Neuronal stem cell (in vitro differentiated cells): ENCODE data around the gene SHISA9. TPM values are rescaled to one million over a fixed set of nuclear protein-coding genes. Genes with fewer than 3 reads are reported as not detected.
"Not testable (repeated sequence)": the region's sequence is repeated elsewhere in the genome, so short reads cannot be mapped to it uniquely, and the experiment has no call there.

Experiments used
- DNase-seq: peaks from one replicate; pipeline ENCODE4 v3.0.0-alpha.2; 2013; ENCODE audit warnings: low spot score
- H2AFZ ChIP-seq: one replicate; pipeline ENCODE4 v1.6.1; 2013; ENCODE audit warnings: mild to moderate bottlenecking, low read length, inconsistent platforms
- H2AK5ac ChIP-seq: 2 replicates; pipeline ENCODE4 v1.6.1; 2013; ENCODE audit warnings: low read depth, mild to moderate bottlenecking, inconsistent platforms, low read length, moderate library complexity, mixed read lengths
- H2BK120ac ChIP-seq: 2 replicates; pipeline ENCODE4 v1.6.1; 2013; ENCODE audit warnings: low read depth, mild to moderate bottlenecking, inconsistent platforms, low read length, moderate library complexity, mixed read lengths
- H2BK12ac ChIP-seq: one replicate; pipeline ENCODE4 v1.6.1; 2013; ENCODE audit warnings: low read length, inconsistent platforms
- H2BK15ac ChIP-seq: 2 replicates; pipeline ENCODE4 v1.6.1; 2013; ENCODE audit warnings: mild to moderate bottlenecking, low read length, inconsistent platforms, mixed read lengths
- H2BK5ac ChIP-seq: one replicate; pipeline ENCODE4 v1.6.1; 2013; ENCODE audit warnings: inconsistent platforms, mild to moderate bottlenecking, low read length, moderate library complexity
- H3K14ac ChIP-seq: one replicate; pipeline ENCODE4 v1.6.1; 2013; ENCODE audit warnings: low read length, inconsistent platforms
- H3K18ac ChIP-seq: 2 replicates; pipeline ENCODE4 v1.6.1; 2013; ENCODE audit warnings: low read length, inconsistent platforms
- H3K23ac ChIP-seq: 2 replicates; pipeline ENCODE4 v1.6.1; 2013; ENCODE audit warnings: low read depth, mild to moderate bottlenecking, mixed read lengths, low read length, inconsistent platforms; ENCODE audit not compliant: poor library complexity
- H3K27ac ChIP-seq: replicated peaks from 3 replicates; pipeline ENCODE4 v1.5.1; 2013; ENCODE audit warnings: low read length, inconsistent platforms
- H3K27me3 ChIP-seq, 3 experiments: 2 replicates each; pipeline ENCODE4 v1.6.1; 2013; ENCODE audit warnings: low read length in 3 of 3, mild to moderate bottlenecking in 2 of 3, inconsistent platforms in 1 of 3, low read depth in 1 of 3, mixed read lengths in 1 of 3, moderate library complexity in 1 of 3; ENCODE audit not compliant: control insufficient read depth in 3 of 3, insufficient read depth in 3 of 3
- H3K36me3 ChIP-seq, 2 donors: replicated peaks in 1 of 2; 2 replicates each; pipeline ENCODE4 v1.6.1; 2013; ENCODE audit warnings: low read length in 2 of 2; ENCODE audit not compliant: control insufficient read depth in 2 of 2, insufficient read depth in 2 of 2
- H3K4ac ChIP-seq: 2 replicates; pipeline ENCODE4 v1.6.1; 2013; ENCODE audit warnings: inconsistent platforms, mild to moderate bottlenecking, low read length, moderate library complexity
- H3K4me1 ChIP-seq, 2 donors: 1 replicate in 1 of 2; 2 replicates in 1 of 2; pipeline ENCODE4 v1.6.1; 2013; ENCODE audit warnings: low read length in 2 of 2, low read depth in 1 of 2; ENCODE audit not compliant: control insufficient read depth in 2 of 2, insufficient read depth in 1 of 2
- H3K4me2 ChIP-seq: one replicate; pipeline ENCODE4 v1.6.1; 2013; ENCODE audit warnings: mild to moderate bottlenecking, low read length, inconsistent platforms; ENCODE audit not compliant: insufficient read depth, poor library complexity, severe bottlenecking
- H3K4me3 ChIP-seq, 2 donors: 2 replicates each; pipeline ENCODE4 v1.5.1; 2013; ENCODE audit warnings: low read length in 2 of 2, mild to moderate bottlenecking in 2 of 2, inconsistent platforms in 1 of 2, moderate library complexity in 1 of 2
- H3K79me1 ChIP-seq: one replicate; pipeline ENCODE4 v1.6.1; 2013; ENCODE audit warnings: low read depth, mild to moderate bottlenecking, inconsistent platforms, low read length, moderate library complexity
- H3K9ac ChIP-seq: one replicate; pipeline ENCODE4 v1.6.1; 2013; ENCODE audit warnings: mild to moderate bottlenecking, low read depth, low read length, inconsistent platforms; ENCODE audit not compliant: poor library complexity
- H3K9me3 ChIP-seq, 2 donors: replicated peaks in 1 of 2; 2 replicates each; pipeline versions ENCODE3 to v1.6.1; 2013; ENCODE audit warnings: low read length in 2 of 2, mild to moderate bottlenecking in 2 of 2, inconsistent platforms in 1 of 2, low read depth in 1 of 2, mixed read lengths in 1 of 2, moderate library complexity in 1 of 2; ENCODE audit not compliant: control insufficient read depth in 2 of 2, insufficient read depth in 1 of 2
- H4K8ac ChIP-seq: one replicate; pipeline ENCODE4 v1.6.1; 2013; ENCODE audit warnings: low read depth, mild to moderate bottlenecking, inconsistent platforms, low read length, moderate library complexity
- H4K91ac ChIP-seq: one replicate; pipeline ENCODE4 v1.6.1; 2013; ENCODE audit warnings: low read length, low read depth, mild to moderate bottlenecking, inconsistent platforms; ENCODE audit not compliant: poor library complexity
- WGBS, 2 donors: extraction: QIAGEN DNeasy Blood & Tissue Kit; methylation state at CpG; one replicate each; pipeline ENCODE4 v1.1.7; 2013; ENCODE audit warnings: missing lambda C conversion rate in 2 of 2, mixed read lengths in 1 of 2; ENCODE audit not compliant: insufficient read length in 2 of 2, insufficient replicate concordance in 1 of 2; ENCODE audit errors: extremely low coverage in 2 of 2; 5-methylcytosine and 5-hydroxymethylcytosine counted together
- polyA plus RNA-seq, 2 experiments: library from polyadenylated mRNA; stranded (reverse); fragments of 200-250 nt; gene quantifications; one replicate each; pipeline ENCODE4 v1.2.3, GENCODE V29; 2013

SHISA9 gene
- polyA plus RNA-seq (2013, experiment 1 of 2): 5.9 TPM
- 5.8 TPM for polyA plus RNA-seq (2013, experiment 2 of 2)

DNA sequence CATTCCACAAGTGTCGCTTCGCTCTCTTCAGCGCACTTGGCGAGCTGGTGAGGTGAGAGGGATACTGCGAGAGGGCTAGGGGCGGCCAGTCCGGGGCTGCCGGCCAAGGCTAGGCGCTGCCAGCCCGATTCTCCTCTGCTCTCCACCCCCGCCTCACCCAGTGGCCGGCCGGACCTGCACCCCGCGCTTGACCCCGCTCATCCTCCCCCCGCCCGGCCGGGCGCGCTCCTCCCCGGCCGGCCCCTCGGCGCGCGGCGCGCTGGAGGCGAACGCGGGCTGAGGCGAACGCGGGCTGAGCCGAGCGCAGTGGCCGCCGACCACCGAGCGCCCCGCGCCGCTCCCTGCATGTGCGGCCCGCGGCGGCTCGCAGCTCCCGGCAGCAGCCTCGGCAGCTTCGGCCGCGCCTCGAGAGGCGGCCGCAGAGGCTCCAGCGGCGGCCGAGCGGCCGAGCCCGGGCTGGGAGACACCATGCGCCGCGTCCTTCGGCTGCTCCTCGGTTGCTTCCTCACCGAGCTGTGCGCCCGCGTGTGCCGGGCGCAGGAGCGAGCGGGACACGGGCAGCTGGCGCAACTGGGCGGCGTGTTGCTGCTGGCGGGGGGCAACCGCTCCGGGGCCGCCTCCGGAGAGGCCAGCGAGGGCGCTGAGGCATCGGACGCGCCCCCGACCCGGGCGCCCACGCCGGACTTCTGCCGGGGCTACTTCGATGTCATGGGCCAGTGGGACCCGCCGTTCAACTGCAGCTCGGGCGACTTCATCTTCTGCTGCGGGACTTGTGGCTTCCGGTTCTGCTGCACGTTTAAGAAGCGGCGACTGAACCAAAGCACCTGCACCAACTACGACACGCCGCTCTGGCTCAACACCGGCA is at the start of gene SHISA9:
SHISA9 (plus strand) TSS at position 2 of the 865 bp plus-strand sequence.
- Histone ChIP-seq H3K18ac (peak within 1 kb of the TSS; percentile 96), H3K9me3 (no peaks in the 10 kb centered on the region), H4K91ac (no peak within 1 kb of the TSS), H2AK5ac (peak within 1 kb of the TSS; percentile 89), H3K27ac (no peak within 1 kb of the TSS), H3K4me3 (peak within 1 kb of the TSS in 1 of 2 donors; percentile 91), H3K27me3 (peaks cover 0 to 73% (median 7%) of the 10 kb centered on the region in 3 experiments), H2BK5ac (peak within 1 kb of the TSS; percentile 30), H2AFZ (no peak within 1 kb of the TSS), H3K36me3 (no peaks in the 10 kb centered on the region), H2BK15ac (peak within 1 kb of the TSS; percentile 93), H4K8ac (no peak within 1 kb of the TSS), H3K14ac (peak within 1 kb of the TSS; percentile 86), H3K79me1 (peaks cover 9% of the 10 kb centered on the region), H3K9ac (peak within 1 kb of the TSS; percentile 91), H3K23ac (peak within 1 kb of the TSS; percentile 86), H3K4ac (peak within 1 kb of the TSS; percentile 15), H2BK12ac (peak within 1 kb of the TSS; percentile 77), H3K4me2 (peak within 1 kb of the TSS; percentile 99), H2BK120ac (peak within 1 kb of the TSS; percentile 83), H3K4me1 (peaks cover 0 to 13% of the 10 kb centered on the region in 2 donors)
- peak; percentile 67 for DNase-seq
- no CpG with 5 or more reads among the region's 110 CpGs for WGBS, 2 donors

DNA sequence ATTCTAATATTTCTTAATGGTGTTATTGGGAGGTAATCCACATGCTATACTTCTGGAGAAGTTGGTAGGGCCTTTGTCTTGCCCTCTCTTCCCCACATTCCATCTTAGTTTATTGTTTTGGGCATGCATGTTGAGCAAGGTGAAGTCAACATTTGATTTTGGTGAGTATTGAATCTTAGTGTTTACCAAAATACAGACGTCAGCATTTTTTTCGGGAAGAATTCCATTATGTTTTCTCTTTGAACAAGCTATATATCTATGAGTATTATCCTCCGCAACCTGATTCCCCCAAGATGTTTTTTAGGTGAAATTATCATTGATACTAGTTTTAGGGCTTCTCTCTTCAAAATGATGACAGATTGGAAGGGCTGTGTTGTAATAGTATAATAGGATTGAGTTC is 47.4 kb upstream of the SHISA9 start:
- Histone ChIP-seq H3K4me3 (no peak overlapping the region), H2BK5ac (no peak overlapping the region), H3K4ac (no peak overlapping the region), H2AFZ (no peak overlapping the region), H2BK120ac (no peak overlapping the region), H3K4me1 (no peaks in the 10 kb centered on the region), H2AK5ac (no peak overlapping the region), H3K14ac (no peak overlapping the region), H3K27ac (no peak overlapping the region), H3K9me3 (peaks cover 0 to 7% of the 10 kb centered on the region in 2 donors), H3K36me3 (no peaks in the 10 kb centered on the region), H3K18ac (no peak overlapping the region), H4K8ac (no peak overlapping the region), H3K23ac (no peak overlapping the region), H3K27me3 (no peaks in the 10 kb centered on the region), H2BK12ac (no peak overlapping the region), H2BK15ac (no peak overlapping the region), H3K4me2 (no peak overlapping the region), H4K91ac (no peak overlapping the region), H3K9ac (no peak overlapping the region), H3K79me1 (no peaks in the 10 kb centered on the region)
- no peak for DNase-seq
- no CpG with 5 or more reads among the region's 3 CpGs for WGBS, 2 donors

DNA sequence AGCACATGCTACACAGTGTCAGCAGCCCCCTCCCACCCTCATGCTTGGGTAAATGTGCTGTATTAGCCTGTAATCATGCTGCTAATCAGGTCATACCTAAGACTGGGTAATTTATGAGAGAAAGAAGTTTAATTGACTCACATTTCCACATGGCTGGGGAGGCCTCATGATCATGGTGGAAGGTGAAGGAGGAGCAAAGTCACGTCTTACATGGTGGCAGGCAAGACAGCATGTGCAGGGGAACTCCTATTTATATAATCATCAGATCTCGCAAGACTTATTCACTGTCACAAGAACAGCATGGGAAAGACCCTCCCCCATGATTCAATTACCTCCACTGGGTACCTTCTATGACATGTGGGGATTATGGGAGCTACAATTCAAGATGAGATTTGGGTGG is 44.0 kb upstream of the SHISA9 start:
- not testable (repeated sequence) for H4K8ac ChIP-seq, H3K4me3 ChIP-seq, H3K4me1 ChIP-seq, H2AFZ ChIP-seq, H3K27ac ChIP-seq, H3K36me3 ChIP-seq, H3K4me2 ChIP-seq, H2AK5ac ChIP-seq, DNase-seq, H3K14ac ChIP-seq, H3K9ac ChIP-seq, H3K27me3 ChIP-seq, H3K23ac ChIP-seq, H3K79me1 ChIP-seq, H2BK5ac ChIP-seq, H2BK12ac ChIP-seq, H4K91ac ChIP-seq, H3K4ac ChIP-seq, H3K9me3 ChIP-seq, H2BK15ac ChIP-seq, H3K18ac ChIP-seq, H2BK120ac ChIP-seq
- no CpG with 5 or more reads among the region's 2 CpGs for WGBS, 2 donors

DNA sequence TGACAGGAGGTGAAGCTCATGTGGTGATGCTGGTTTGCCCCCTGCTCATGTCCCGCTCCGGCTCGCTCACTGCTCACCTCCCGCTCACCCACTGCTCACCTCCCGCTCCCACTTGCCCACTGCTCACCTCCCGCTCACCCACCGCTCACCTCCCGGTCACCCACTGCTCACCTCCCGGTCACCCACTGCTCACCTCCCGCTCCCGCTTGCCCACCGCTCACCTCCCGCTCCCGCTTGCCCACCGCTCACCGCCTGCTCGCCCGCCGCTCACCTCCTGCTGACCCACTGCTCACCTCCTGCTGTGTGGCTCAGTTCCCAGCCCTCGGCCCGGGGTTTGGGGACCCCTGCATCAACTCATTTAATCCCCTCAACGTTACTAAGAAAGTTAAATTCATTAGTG is 39.1 kb upstream of the SHISA9 start:
- peak overlapping the region; percentile 63 for H3K23ac ChIP-seq
- no peak overlapping the region for H3K4me3 ChIP-seq
- H3K18ac ChIP-seq: peak overlapping the region; percentile 58
- H3K14ac ChIP-seq: no peak overlapping the region
- H2BK12ac ChIP-seq: no peak overlapping the region
- no peak for DNase-seq
- H3K4ac ChIP-seq: no peak overlapping the region
- H2BK15ac ChIP-seq: no peak overlapping the region
- no peaks in the 10 kb centered on the region for H3K4me1 ChIP-seq
- no peaks in the 10 kb centered on the region for H3K36me3 ChIP-seq
- peaks cover 0 to under 1% of the 10 kb centered on the region in 2 donors for H3K9me3 ChIP-seq
- H4K91ac ChIP-seq: no peak overlapping the region
- H3K9ac ChIP-seq: peak overlapping the region; percentile 67
- H2AK5ac ChIP-seq: peak overlapping the region; percentile 49
- no peak overlapping the region for H3K4me2 ChIP-seq
- H2BK120ac ChIP-seq: no peak overlapping the region
- no peak overlapping the region for H3K27ac ChIP-seq
- H4K8ac ChIP-seq: peak overlapping the region; percentile 54
- H3K27me3 ChIP-seq: no peaks in the 10 kb centered on the region
- H2BK5ac ChIP-seq: no peak overlapping the region
- H2AFZ ChIP-seq: no peak overlapping the region
- WGBS, 2 donors: no CpG with 5 or more reads among the region's 22 CpGs
- H3K79me1 ChIP-seq: peaks cover 1% of the 10 kb centered on the region
